Fibroblast of lung (primary cell): ENCODE results near the gene FBXO31. TPM values are rescaled to one million over a fixed set of nuclear protein-coding genes. Genes with fewer than 3 reads are reported as not detected.

Experiments
- DNase-seq, 2 donors: peaks; one replicate each; pipeline versions ENCODE4 v3.0.0 to v3.0.0-alpha.2; 2010; ENCODE audit warnings: low read depth in 2 of 2
- H2AFZ ChIP-seq: 2 replicates; pipeline ENCODE4 v1.5.1; 2012; ENCODE audit warnings: low read length, control low read depth, inconsistent platforms
- H3K27ac ChIP-seq: 2 replicates; pipeline ENCODE4 v1.5.1; 2011; ENCODE audit warnings: low read length, control low read depth; ENCODE audit not compliant: insufficient read depth
- H3K27me3 ChIP-seq: 2 replicates; pipeline ENCODE4 v1.5.1; 2011; ENCODE audit warnings: mild to moderate bottlenecking, low read length; ENCODE audit not compliant: control insufficient read depth, insufficient read depth
- H3K36me3 ChIP-seq: 2 replicates; pipeline ENCODE4 v1.5.1; 2011; ENCODE audit warnings: low read length; ENCODE audit not compliant: control insufficient read depth, insufficient read depth
- H3K4me1 ChIP-seq: 2 replicates; pipeline ENCODE4 v1.5.1; 2011; ENCODE audit warnings: low read length; ENCODE audit not compliant: control insufficient read depth, insufficient read depth; ENCODE audit errors: extremely low read depth
- H3K4me2 ChIP-seq: 2 replicates; pipeline ENCODE4 v1.5.1; 2011; ENCODE audit warnings: low read length, control low read depth; ENCODE audit not compliant: insufficient read depth; ENCODE audit errors: extremely low read depth
- H3K4me3 ChIP-seq, 4 experiments: fragments of 200-600 bp in 1 of 4; sonication (generic) in 1 of 4; replicated peaks in 1 of 4; 2 replicates each; pipeline ENCODE4 v1.5.1; 2011 to 2016; ENCODE audit warnings: low read length in 4 of 4, low read depth in 3 of 4, mild to moderate bottlenecking in 3 of 4, control low read depth in 2 of 4, inconsistent platforms in 1 of 4, mixed read lengths in 1 of 4; ENCODE audit not compliant: insufficient read depth in 1 of 4; ENCODE audit errors: control extremely low read depth in 1 of 4
- H3K79me2 ChIP-seq: 2 replicates; pipeline ENCODE4 v1.5.1; 2012; ENCODE audit warnings: mild to moderate bottlenecking, low read length, inconsistent platforms; ENCODE audit not compliant: control insufficient read depth, insufficient read depth
- H3K9ac ChIP-seq: 2 replicates; pipeline ENCODE4 v1.5.1; 2011; ENCODE audit warnings: mild to moderate bottlenecking, low read length, control low read depth; ENCODE audit not compliant: insufficient read depth
- H3K9me3 ChIP-seq: 2 replicates; pipeline ENCODE4 v1.5.1; 2012; ENCODE audit warnings: low read depth, low read length; ENCODE audit not compliant: control insufficient read depth, insufficient read depth
- H4K20me1 ChIP-seq: 2 replicates; pipeline ENCODE4 v1.5.1; 2011; ENCODE audit warnings: low read length; ENCODE audit not compliant: control insufficient read depth, insufficient read depth; ENCODE audit errors: extremely low read depth
- CTCF ChIP-seq, 2 donors: IDR thresholded peaks in 1 of 2; conservative IDR thresholded peaks in 1 of 2; 1 replicate in 1 of 2; 2 replicates in 1 of 2; pipeline ENCODE4 v1.5.1; 2011 to 2012; ENCODE audit warnings: low read length in 2 of 2, control low read depth in 1 of 2, inconsistent platforms in 1 of 2, low read depth in 1 of 2, mild to moderate bottlenecking in 1 of 2
- EZH2 ChIP-seq: IDR thresholded peaks from 2 replicates; pipeline ENCODE4 v1.5.1; 2012; ENCODE audit warnings: low read length, control low read depth, mild to moderate bottlenecking; ENCODE audit errors: missing control alignments
- polyA plus RNA-seq, 2 donors: library from polyadenylated mRNA; depleted of rRNA in 1 of 2; stranded (reverse) in 1 of 2; unstranded in 1 of 2; fragments of >200 nt; gene quantifications; 2 replicates each; pipeline ENCODE4 v1.2.1, GENCODE V29; 2011 to 2012; ENCODE audit warnings: missing spikeins in 1 of 2
- total RNA-seq: library from RNA; depleted of rRNA; stranded (reverse); fragments of >200 nt; gene quantifications from 2 replicates; pipeline ENCODE4 v1.2.1, GENCODE V29; 2014

FBXO31 gene
- total and polyA plus RNA-seq, 2 donors (not counting 1 experiment from before 2014, with no cell fraction given): 17.6 to 40.3 TPM

- DNase-seq: peak; percentile 45 to 62
- H3K27ac ChIP-seq: peak overlapping the region; percentile 56
- H3K4me2 ChIP-seq: peak overlapping the region; percentile 88
- H3K27me3 ChIP-seq: no peaks in the 10 kb centered on the region
- peak overlapping the region; percentile 53 for H2AFZ ChIP-seq
- peaks cover 13% of the 10 kb centered on the region for H3K36me3 ChIP-seq
- H4K20me1 ChIP-seq: peaks cover 1% of the 10 kb centered on the region
- H3K9me3 ChIP-seq: no peaks in the 10 kb centered on the region
- H3K4me1 ChIP-seq: peaks cover 3% of the 10 kb centered on the region
- H3K79me2 ChIP-seq: peaks cover 1% of the 10 kb centered on the region
- no peak overlapping the region for H3K9ac ChIP-seq
- H3K4me3 ChIP-seq: peak overlapping the region; percentile 6 to 31 (median 22)
- TF ChIP-seq CTCF (conservative IDR thresholded peaks at IDR 0.05 in 1 of 2, IDR thresholded peaks at IDR 0.05 in 1 of 2; ENCODE audit: low read depth in 1 of 2, low read length in 2 of 2) (no peak), EZH2 (no peak)
Observed at GRCh38 chr16:87350681-87351319, 32.8 kb downstream of the FBXO31 start.

- H3K27me3 ChIP-seq: no peaks in the 10 kb centered on the region
- peaks cover 1% of the 10 kb centered on the region for H4K20me1 ChIP-seq
- peaks cover 1% of the 10 kb centered on the region for H3K79me2 ChIP-seq
- DNase-seq: no peak
- H3K36me3 ChIP-seq: peaks cover 14% of the 10 kb centered on the region
- peaks cover 3% of the 10 kb centered on the region for H3K4me1 ChIP-seq
- H3K4me2 ChIP-seq: no peak overlapping the region
- no peak overlapping the region for H3K4me3 ChIP-seq
- H2AFZ ChIP-seq: no peak overlapping the region
- no peaks in the 10 kb centered on the region for H3K9me3 ChIP-seq
- no peak overlapping the region for H3K27ac ChIP-seq
- TF ChIP-seq CTCF (conservative IDR thresholded peaks at IDR 0.05 in 1 of 2, IDR thresholded peaks at IDR 0.05 in 1 of 2; ENCODE audit: low read depth in 1 of 2, low read length in 2 of 2) (no peak), EZH2 (no peak)
- no peak overlapping the region for H3K9ac ChIP-seq
Observed at GRCh38 chr16:87350031-87350430, 33.5 kb downstream of the FBXO31 start.

- DNase-seq: no peak
- H3K4me3 ChIP-seq: no peak overlapping the region
- no peak overlapping the region for H3K4me2 ChIP-seq
- no peak overlapping the region for H3K27ac ChIP-seq
- no peak overlapping the region for H2AFZ ChIP-seq
- peaks cover 1% of the 10 kb centered on the region for H4K20me1 ChIP-seq
- peaks cover 3% of the 10 kb centered on the region for H3K4me1 ChIP-seq
- H3K9me3 ChIP-seq: no peaks in the 10 kb centered on the region
- no peak overlapping the region for H3K9ac ChIP-seq
- H3K36me3 ChIP-seq: peaks cover 16% of the 10 kb centered on the region
- H3K79me2 ChIP-seq: peaks cover 1% of the 10 kb centered on the region
- no peaks in the 10 kb centered on the region for H3K27me3 ChIP-seq
- no peak for TF ChIP-seq CTCF (conservative IDR thresholded peaks at IDR 0.05 in 1 of 2, IDR thresholded peaks at IDR 0.05 in 1 of 2; ENCODE audit: low read depth in 1 of 2, low read length in 2 of 2)
- no peak for TF ChIP-seq EZH2
Observed at GRCh38 chr16:87348616-87349157, 34.9 kb downstream of the FBXO31 start.
